Panc1 (cell line): ENCODE measurements around the gene ZNF282. TPM values are rescaled to one million over a fixed set of nuclear protein-coding genes. Genes with fewer than 3 reads are reported as not detected.

ENCODE experiments used
- ATAC-seq: fragments of 200-7000 bp; cut with Tn5 transposase; 2 replicates; pipeline ENCODE4 v1.9.1; 2020; ENCODE audit warnings: mild to moderate bottlenecking, moderate library complexity
- BruUV-seq: library from RNA; stranded (reverse); fragments of 400-500 nt; replicated peaks from 2 replicates; lab custom pipeline; 2021; lab: Mats Ljungman, UMichigan
- CTCF ChIA-PET: fragments of 300-600 bp; sonication (Branson Sonifier 250); formaldehyde crosslinking; loops from one replicate; lab custom pipeline; 2022; ENCODE audit warnings: antibody characterized with exemption; lab: Charles Lee
- POLR2A ChIA-PET: fragments of 300-600 bp; sonication (Branson Sonifier 250); formaldehyde crosslinking; loops from one replicate; lab custom pipeline; 2022; ENCODE audit warnings: antibody characterized with exemption; lab: Charles Lee
- DNase-seq: peaks from one replicate; pipeline ENCODE4 v3.0.0-alpha.2; 2010; ENCODE audit warnings: low read depth, low spot score
- H3K27ac ChIP-seq: 2 replicates; pipeline ENCODE4 v1.5.1; 2011; ENCODE audit warnings: mild to moderate bottlenecking, low read length, inconsistent platforms
- H3K27me3 ChIP-seq: fragments of 200-500 bp; sonication (Bioruptor generic); 2 replicates; pipeline ENCODE4 v1.6.0; 2014; ENCODE audit warnings: low read length, inconsistent platforms; ENCODE audit not compliant: control insufficient read depth, insufficient read depth
- H3K36me3 ChIP-seq: fragments of 200-500 bp; sonication (Bioruptor generic); 2 replicates; pipeline ENCODE4 v1.5.1; 2014; ENCODE audit warnings: inconsistent platforms, mild to moderate bottlenecking, low read length, moderate library complexity; ENCODE audit not compliant: control insufficient read depth, insufficient read depth
- H3K4me1 ChIP-seq: 2 replicates; pipeline ENCODE4 v1.5.1; 2011; ENCODE audit warnings: inconsistent platforms, mild to moderate bottlenecking, low read length, moderate library complexity; ENCODE audit not compliant: control insufficient read depth, insufficient read depth
- H3K4me3 ChIP-seq, 2 experiments: 2 replicates each; pipeline ENCODE4 v1.5.1; 2011 to 2012; ENCODE audit warnings: low read depth in 2 of 2, low read length in 2 of 2, mild to moderate bottlenecking in 2 of 2, inconsistent platforms in 1 of 2, moderate library complexity in 1 of 2
- H3K9me3 ChIP-seq: fragments of 200-500 bp; sonication (Bioruptor generic); 2 replicates; pipeline ENCODE4 v1.5.1; 2014; ENCODE audit warnings: low read depth, mild to moderate bottlenecking, inconsistent platforms, low read length, moderate library complexity; ENCODE audit not compliant: control insufficient read depth, insufficient read depth
- CTCF ChIP-seq: fragments of 450-650 bp; IDR thresholded peaks from 2 replicates; pipeline ENCODE4 v1.5.1; 2017; ENCODE audit warnings: mild to moderate bottlenecking
- POLR2AphosphoS5 ChIP-seq: IDR thresholded peaks from 2 replicates; pipeline ENCODE4 v1.6.1; 2012; ENCODE audit warnings: mild to moderate bottlenecking, low read depth, low read length, moderate library complexity
- REST ChIP-seq, 2 experiments: IDR thresholded peaks; 2 replicates each; pipeline ENCODE4 v1.6.1; 2011 to 2012; ENCODE audit warnings: low read depth in 2 of 2, control low read depth in 1 of 2, low read length in 1 of 2, mild to moderate bottlenecking in 1 of 2, moderate library complexity in 1 of 2; ENCODE audit not compliant: insufficient read depth in 1 of 2
- SIN3A ChIP-seq: IDR thresholded peaks from 2 replicates; pipeline ENCODE4 v1.6.1; 2012; ENCODE audit warnings: low read depth, mild to moderate bottlenecking, low read length, moderate library complexity, borderline replicate concordance; ENCODE audit not compliant: insufficient read depth
- TCF7L2 ChIP-seq: IDR thresholded peaks from 2 replicates; pipeline ENCODE4 v1.6.1; 2011; ENCODE audit warnings: mild to moderate bottlenecking, low read depth, low read length, inconsistent platforms
- in situ Hi-C: cut with HindIII; loops from 2 replicates; pipeline ENCODE4 v1.10.0; 2016; ENCODE audit warnings: low sequenced_read_pairs, low pct_unique_long_range_greater_than_20kb
- intact Hi-C: fragments of 100-400 bp; cut with micrococcal nuclease; formaldehyde crosslinking; loops from one replicate; pipeline ENCODE4 v1.10.0; 2022; ENCODE audit not compliant: unreplicated experiment
- total RNA-seq: library from RNA; stranded (reverse); gene quantifications from one replicate; pipeline ENCODE4 v1.2.1, GENCODE V29; 2021; ENCODE audit not compliant: unreplicated experiment

ZNF282 gene
- total RNA-seq, 1 experiment from 2014 or later: 31.6 TPM

DNA sequence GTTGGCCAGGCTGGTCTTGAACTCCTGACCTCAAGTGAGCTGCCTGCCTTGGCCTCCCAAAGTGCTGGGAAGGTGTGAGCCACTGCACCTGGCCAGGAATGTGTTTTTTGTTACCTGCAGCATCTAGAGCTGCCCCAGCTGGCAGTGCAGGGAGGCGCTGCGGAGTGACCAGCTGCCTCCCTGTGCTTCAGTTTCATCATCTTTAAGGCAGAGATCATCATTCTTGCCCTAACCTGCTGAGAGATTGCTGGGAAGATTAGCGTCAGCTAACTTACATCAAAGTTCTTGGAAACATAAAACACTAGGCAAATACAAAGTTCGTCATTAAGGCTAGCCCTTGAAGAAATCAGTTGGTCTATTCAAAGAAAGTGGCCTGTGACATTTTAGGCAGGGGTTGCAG is 2.3 kb downstream of the ZNF282 start:
- no TSS peak for BruUV-seq
- Histone ChIP-seq H3K4me1 (peaks cover 9% of the 10 kb centered on the region), H3K4me3 (no peak overlapping the region), H3K36me3 (peaks cover 11% of the 10 kb centered on the region), H3K9me3 (no peaks in the 10 kb centered on the region), H3K27ac (no peak overlapping the region), H3K27me3 (no peaks in the 10 kb centered on the region)
- intact Hi-C loops: no loop called here
- ChIA-PET CTCF (no interaction called here), POLR2A (no interaction called here)
- DNase-seq (no peak), ATAC-seq (no peak)
- in situ Hi-C loops: no loop called here
- TF ChIP-seq CTCF: no peak
- no peak for TF ChIP-seq REST (IDR thresholded peaks at IDR 0.05; ENCODE audit: insufficient read depth in 1 of 2, low read depth in 2 of 2, low read length in 1 of 2)
- TF ChIP-seq POLR2AphosphoS5: no peak
- TF ChIP-seq SIN3A: no peak
- no peak for TF ChIP-seq TCF7L2

DNA sequence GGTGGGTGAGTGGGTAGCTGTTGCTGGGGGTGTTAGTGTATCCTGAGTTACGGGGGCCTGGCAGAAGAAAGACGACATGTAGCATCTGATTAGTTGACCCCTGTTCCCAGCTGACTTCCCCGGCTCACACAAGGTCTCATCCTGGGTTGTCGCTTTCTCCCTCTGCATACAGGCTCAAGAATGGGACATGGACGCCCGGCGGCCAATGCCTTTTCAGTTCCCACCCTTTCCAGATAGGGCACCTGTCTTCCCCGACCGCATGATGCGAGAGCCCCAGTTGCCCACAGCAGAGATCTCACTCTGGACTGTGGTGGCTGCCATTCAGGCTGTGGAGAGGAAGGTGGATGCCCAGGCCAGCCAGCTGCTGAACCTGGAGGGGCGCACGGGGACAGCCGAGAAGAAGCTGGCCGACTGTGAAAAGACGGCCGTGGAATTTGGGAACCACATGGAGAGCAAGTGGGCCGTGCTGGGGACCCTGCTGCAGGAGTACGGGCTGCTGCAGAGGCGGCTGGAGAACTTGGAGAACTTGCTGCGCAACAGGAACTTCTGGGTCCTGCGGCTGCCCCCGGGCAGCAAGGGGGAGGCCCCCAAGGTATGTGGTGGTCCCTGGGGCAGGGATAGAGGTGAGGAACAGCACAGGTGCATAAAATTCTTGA is 2.9 kb downstream of the ZNF282 start:
- POLR2A ChIA-PET: no interaction called here
- Histone ChIP-seq H3K27ac (no peak overlapping the region), H3K4me1 (peaks cover 9% of the 10 kb centered on the region), H3K4me3 (no peak overlapping the region), H3K9me3 (no peaks in the 10 kb centered on the region), H3K27me3 (no peaks in the 10 kb centered on the region), H3K36me3 (peaks cover 11% of the 10 kb centered on the region)
- intact Hi-C loops: no loop called here
- in situ Hi-C loops: no loop called here
- no peak for DNase-seq
- no peak for TF ChIP-seq POLR2AphosphoS5
- TF ChIP-seq SIN3A: no peak
- no peak for TF ChIP-seq REST (IDR thresholded peaks at IDR 0.05; ENCODE audit: insufficient read depth in 1 of 2, low read depth in 2 of 2, low read length in 1 of 2)
- TF ChIP-seq CTCF: no peak
- TF ChIP-seq TCF7L2: no peak
- no peak for ATAC-seq
- BruUV-seq: TSS peak; percentile 43
- CTCF ChIA-PET: no interaction called here
